MV-4-11 (cell line): ENCODE results near the gene PCIF1.
A peak's percentile ranks its signal among the peaks of the same experiment; 100 is the strongest.
"Not testable (repeated sequence)": the region's sequence is repeated elsewhere in the genome, so short reads cannot be mapped to it uniquely, and the experiment has no call there.

ENCODE experiments used
- DNase-seq: peaks from one replicate; lab custom pipeline; 2025; lab: John Stamatoyannopoulos, UW

Gene PCIF1

GRCh38 chr20:45967551-45968080 lies 33.1 kb downstream of the PCIF1 start:
- DNase-seq, result no peak

DNA sequence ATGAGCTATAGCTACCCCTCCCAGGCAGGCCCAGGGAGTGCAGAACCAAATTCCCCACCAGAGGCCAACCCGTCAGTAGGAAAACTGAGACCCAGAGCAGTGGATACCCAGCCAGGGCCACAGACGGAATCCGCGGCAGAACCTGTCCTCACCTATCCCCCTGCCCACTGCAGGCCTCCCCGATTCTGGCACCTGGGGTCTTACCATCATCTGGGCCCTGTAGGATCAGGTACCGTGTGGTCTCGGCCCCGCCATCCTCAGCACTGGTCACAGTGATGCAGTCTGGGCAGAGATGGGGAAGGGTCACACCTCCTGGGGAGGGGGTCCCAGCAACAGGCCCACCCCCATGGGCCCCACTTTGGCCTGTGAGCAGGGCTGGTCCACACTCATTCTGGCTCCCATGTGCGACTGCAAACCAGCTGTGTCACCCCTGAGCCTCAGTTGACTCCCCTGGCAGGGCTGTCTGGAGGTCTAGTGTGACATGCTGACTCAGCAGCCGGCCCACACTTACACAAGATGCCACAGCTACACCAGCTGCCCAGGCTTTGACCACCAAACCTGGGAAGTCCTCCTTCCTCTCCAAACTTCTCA lies 33.7 kb downstream of the PCIF1 start:
- DNase-seq, result peak; percentile 29

DNA sequence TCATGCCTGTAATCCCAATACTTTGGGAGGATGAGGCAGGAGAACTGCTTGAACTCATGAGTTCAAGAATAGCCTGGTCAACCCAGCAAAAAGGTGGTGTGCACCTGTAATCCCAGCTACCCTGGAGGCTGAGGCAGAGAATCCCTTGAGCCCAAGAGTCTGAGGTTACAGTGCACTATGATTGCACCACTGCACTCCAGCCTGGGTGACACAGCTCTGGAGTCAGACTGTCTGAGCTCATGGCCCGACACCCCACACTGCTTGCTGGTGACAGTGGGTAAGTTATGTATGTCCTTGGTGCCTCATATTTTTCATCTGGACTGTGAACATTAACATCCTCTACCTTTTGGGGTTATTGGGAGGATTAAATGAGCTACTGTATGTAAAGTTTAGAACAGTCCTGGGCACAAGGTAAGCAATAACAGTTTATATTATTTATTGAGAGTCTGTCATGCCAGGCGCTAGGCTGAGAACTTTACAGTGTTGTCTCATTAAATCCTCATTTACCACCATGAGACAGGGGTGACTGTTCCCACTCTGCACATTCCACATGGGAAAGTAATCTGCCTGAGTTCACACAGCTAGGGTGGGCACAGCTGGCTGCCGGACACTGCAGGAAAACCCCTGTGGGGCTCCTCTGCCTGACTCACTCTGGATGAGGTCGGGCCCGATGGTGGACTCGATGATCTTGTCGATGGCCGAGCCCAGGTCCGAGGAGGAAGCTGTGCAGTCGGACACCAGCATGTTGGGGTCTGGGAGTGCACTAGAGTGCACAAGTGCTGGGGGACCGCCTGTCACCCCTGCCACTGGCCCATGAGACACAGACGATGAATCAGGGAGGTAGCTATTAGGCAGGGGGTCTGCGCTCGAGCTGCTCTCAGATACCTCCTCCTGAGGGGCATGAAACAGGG lies 34.6 kb downstream of the PCIF1 start:
- no peak for DNase-seq

DNA sequence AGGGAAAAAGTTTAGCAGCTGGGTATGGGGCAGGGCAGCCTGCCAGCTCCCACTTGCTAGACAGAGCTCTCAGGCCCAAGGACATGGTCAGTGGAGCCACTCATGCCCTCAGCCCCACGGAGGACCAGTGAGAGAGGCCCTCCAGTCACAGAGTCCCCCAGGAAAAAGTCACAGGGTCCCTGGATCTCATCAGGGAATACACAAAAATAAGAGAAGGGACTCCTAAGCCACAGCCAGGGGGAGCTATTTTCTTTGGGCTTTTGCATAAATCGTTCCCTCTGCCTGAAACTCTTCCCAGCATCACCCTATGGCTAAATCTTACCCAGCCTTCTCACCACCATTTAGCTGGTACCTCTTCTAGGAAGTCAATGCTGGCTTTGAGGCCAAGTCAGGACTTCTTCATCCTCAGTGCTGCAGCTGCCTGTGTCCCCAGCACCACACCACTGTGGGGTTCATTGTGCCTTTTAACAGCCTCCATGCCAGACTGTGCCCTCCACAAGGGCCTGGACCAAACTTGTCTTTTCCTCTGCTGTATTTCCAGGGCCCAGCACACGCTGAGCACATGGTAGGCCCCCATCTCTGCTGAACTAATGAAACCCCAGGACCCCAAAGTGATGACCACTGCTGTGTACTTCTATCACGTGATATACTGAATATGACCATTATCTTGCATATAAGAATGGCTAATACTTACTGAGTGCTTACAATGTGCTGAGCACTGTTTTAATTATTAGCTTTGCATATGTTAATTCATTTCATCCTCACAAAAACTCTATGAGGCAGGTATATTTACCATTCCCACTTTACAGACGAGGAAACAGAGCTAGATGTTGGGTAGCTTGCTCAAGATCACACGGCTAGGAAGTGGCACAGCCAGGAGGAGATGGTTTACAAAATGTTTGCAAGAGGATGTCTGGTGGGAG lies 35.5 kb downstream of the PCIF1 start:
- peak; percentile 56 for DNase-seq

GRCh38 chr20:45970646-45971424 lies 36.4 kb downstream of the PCIF1 start:
- DNase-seq, result no peak

GRCh38 chr20:45971425-45971674 lies 36.9 kb downstream of the PCIF1 start:
- DNase-seq, result no peak

DNA sequence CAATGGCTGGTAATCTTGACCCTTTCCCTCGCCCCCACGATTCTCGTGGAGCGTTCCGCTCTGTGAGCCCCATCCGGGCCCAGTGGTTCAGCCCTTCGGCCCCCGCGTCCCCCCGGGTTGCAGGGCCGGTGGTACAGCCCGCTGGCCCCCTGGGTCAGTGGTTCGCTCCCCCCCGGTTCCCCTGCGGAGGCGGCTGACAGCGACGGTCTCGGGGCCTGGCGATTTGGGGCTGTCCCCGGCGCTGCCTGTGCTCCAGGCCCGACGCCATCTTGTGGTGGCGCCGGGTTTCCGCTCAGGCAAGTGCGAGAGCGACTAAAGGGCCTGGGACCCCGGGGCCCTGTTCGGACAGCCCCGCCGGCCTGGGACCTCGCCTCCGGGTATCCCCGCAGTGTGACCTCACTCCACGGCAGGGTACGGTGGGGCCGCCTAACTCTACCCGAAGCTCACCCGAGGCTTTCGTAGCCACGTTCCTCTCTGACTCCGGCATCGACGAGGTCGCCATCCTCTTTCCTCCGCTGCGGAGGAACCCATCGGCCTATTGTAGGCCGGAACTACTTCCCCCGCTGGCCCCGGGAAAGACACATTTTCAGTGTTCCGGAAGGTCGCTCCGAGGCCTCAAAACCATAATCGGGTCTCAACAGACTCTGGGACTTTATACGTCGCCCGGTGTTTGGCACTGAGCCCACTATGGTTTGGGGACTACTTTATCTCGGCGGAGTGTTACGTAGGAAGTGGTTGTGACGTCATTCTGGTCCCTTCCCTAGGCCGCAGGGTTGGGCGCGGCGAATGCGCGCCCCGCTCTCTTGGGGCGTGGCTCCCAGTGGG lies 37.4 kb downstream of the PCIF1 start, which contains the start of gene ZNF335:
Gene ZNF335 (minus strand): TSS at position 529 of the 825 bp plus-strand sequence. CDS start 793 bp downstream, outside the sequence.
- peak; percentile 91 for DNase-seq

- peak; percentile 93 for DNase-seq
These were observed 38.2 kb downstream of the PCIF1 start for GRCh38 chr20:45972500-45973183.

DNA sequence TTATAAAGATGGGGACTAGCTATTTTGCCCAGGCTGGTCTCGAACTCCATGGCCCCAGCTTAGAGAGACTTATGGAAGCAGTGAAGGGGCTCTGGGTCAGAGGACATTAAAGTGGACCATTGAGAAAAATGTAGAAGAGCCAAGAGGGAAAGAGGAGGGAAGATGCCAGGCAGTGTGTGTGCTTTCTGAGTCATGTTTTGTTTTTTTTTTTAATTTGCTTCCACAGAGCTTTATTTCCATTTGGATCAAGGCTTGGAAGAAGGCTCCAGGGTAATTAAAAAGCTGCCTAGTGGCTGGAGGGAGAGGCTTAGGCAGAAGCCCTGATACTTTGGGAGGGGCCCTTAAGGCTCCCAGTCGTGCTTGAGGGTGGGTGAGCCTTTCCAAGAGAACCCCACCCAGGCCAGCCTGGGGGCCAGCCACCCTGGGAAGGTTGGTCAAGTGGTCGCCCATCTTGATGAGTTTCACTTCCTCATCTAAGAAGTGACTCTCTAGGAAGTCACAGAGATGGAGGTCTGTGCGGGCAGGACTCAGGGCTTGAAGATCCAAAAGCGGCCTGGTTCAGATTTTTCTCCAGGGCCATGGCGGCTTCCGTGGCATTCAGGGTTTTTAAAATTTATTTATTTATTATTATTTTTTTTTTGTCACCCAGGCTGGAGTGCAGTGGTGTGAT lies 40.5 kb downstream of the PCIF1 start:
- DNase-seq, result peak; percentile 67

DNA sequence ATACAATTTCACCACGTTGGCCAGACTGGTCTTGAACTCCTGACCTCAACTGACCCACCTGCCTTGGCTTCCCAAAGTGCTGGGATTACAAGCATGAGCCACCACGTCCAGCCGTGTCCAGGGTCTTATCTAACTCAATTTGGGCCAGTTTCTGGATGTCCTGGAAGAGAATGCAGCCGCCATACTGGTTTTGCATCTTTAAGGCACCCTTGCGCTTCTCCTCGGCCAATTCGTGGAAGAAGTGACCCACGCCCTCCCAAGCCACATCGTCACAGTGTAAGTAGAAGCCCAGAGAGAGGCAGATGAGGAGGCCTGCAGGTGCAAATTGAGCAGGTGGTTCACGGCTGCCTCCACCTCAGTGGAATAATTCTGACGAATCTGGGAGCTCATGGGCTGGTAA lies 41.2 kb downstream of the PCIF1 start:
- no peak for DNase-seq

DNA sequence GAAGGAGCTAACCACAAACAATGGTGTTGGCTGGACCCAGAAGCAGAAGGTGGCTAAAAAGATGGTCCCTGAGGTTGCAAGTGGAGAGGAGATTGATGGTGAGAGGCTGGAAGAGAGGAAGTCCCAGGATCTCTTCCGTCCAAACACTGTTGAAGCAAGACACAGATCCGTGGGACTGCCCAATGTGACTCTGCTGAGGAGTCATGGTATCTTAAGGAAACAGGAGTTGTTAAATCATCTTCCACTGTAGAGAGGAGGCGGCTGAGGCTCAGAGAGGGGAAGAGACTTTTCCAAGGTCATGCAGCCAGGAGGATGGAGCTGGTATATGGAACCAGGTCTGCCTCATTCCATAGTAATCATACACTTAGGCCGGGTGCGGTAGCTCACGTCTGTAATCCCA lies 41.6 kb downstream of the PCIF1 start:
- DNase-seq, result no peak

- no peak for DNase-seq
These were observed 46.8 kb downstream of the PCIF1 start for GRCh38 chr20:45981261-45981660.

GRCh38 chr20:45983279-45983743 lies 48.8 kb downstream of the PCIF1 start:
- no peak for DNase-seq

GRCh38 chr20:45985573-45985972 lies 51.1 kb downstream of the PCIF1 start:
- peak; percentile 2 for DNase-seq

DNA sequence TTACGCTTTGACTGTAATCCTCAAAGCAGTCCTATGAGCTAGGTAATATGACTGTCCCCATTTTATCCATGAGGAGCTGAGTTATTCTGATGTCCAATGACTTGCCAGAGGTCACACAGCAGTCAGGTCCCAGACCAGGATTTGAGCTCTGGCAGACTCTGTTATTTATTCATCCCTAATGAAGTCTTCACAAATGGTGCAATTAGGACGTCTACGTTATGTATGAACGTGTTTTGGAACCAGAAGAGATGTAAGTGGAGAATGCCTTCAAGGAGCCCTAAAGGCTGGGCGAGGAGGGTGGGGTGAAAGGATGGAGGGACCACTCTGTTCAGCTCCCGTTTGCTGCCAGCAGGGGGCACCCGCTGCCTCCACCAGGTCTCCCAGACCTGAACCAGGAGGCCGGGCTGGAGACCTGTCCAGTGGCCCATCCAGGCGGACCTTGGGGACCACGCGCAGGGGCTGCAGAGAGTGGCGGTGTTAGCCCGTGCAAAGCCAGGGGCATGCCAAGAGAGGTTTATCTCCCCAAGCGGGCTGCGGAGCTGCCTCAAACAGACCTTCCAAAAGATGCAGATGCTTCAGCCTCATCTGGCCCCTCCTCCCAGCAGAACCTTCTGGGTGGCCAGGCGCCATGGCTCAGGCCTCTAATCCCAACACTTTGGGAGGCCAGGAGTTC lies 52.8 kb downstream of the PCIF1 start:
- DNase-seq, result peak; percentile 53

DNA sequence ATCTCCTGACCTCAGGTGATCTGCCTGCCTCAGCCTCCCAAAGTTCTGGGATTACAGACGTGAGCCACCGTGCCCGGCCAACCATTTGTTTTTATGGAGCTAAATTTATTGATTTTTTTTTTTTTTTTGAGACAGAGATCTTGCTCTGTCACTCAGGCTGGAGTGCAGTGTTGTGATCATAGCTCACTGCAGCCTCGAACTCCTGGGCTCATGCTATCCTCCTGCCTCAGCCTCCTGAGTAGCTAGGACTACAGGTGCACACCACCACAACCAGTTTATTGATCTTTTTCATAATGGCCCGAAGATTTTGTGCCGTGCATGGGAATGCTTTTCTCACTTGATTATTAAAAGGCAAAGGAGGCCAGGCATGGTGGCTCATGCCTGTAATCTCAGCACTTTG lies 54.3 kb downstream of the PCIF1 start:
- DNase-seq, result not testable (repeated sequence)

GRCh38 chr20:45991616-45992015 lies 57.1 kb downstream of the PCIF1 start:
- DNase-seq, result peak; percentile 59

DNA sequence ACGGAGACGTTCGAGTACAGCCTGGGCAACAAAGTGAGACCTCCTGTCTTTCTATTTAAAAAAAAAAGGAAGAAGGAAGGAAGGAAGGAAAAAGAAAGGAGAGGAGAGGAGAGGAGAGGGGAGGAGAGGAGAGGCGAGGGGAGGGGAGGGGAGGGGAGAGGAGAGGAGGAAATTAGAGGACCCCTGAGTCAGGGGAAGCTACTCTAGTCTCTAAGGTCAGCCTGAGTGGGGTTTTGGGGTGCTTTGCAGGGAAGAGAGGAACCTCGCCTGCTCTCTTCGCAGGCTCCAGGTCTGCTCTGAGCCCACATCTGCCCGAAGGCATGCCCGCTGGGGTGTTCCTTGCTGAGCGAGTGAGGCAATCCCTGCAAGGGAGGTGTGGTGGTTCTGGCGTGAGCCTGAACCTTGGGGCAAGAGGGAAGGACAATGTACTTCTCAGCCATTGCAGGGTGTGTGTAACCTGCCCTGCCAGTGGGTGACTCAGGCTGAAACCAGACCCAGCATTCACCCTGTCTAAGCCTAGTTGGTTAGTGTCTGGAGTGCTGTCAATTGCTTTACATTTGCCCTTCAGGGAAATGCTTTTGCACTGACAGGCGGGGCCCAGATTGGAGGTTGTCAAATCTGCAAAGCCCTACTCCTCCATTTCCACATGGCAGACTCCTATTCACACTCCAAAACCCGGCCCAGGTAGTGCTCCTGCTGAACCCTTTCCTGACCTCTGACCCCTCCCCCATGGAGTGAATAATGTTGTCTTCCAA lies 58.9 kb downstream of the PCIF1 start:
- peak; percentile 90 for DNase-seq
